Kidney (tissue), 14 donors: ENCODE results near the gene ADIG. TPM values are rescaled to one million over a fixed set of nuclear protein-coding genes. Genes with fewer than 3 reads are reported as not detected.

ENCODE experiments used
- DNase-seq, 5 donors: peaks; one replicate each; pipeline ENCODE4 v3.0.0-alpha.2; 2013 to 2020
- FAIRE-seq: peaks from 2 replicates; lab custom pipeline; 2012; peaks lifted over from hg19 to GRCh38; lab: Jason Lieb, UNC
- H3K27ac ChIP-seq, 2 donors: one replicate each; pipeline ENCODE4 v1.7.0; 2013; ENCODE audit warnings: low read depth in 2 of 2, low read length in 2 of 2, inconsistent platforms in 1 of 2
- H3K27me3 ChIP-seq: one replicate; pipeline ENCODE4 v1.7.1; 2013; ENCODE audit warnings: low read length, inconsistent platforms; ENCODE audit not compliant: control insufficient read depth, insufficient read depth
- H3K36me3 ChIP-seq, 3 donors: one replicate each; pipeline versions ENCODE4 v1.7.0 to v1.7.1; 2013; ENCODE audit warnings: low read length in 3 of 3, control low read depth in 1 of 3, inconsistent platforms in 1 of 3; ENCODE audit not compliant: insufficient read depth in 3 of 3, control insufficient read depth in 2 of 3
- H3K4me1 ChIP-seq, 3 donors: one replicate each; pipeline versions ENCODE4 v1.7.0 to v1.7.1; 2013; ENCODE audit warnings: low read length in 3 of 3, inconsistent platforms in 1 of 3, low read depth in 1 of 3; ENCODE audit not compliant: control insufficient read depth in 2 of 3, insufficient read depth in 2 of 3
- H3K4me3 ChIP-seq, 3 donors: one replicate each; pipeline versions ENCODE4 v1.7.0 to v1.8.1; 2013; ENCODE audit warnings: low read length in 3 of 3, control low read depth in 1 of 3, inconsistent platforms in 1 of 3
- H3K9ac ChIP-seq, 3 donors: one replicate each; pipeline versions ENCODE4 v1.7.0 to v1.7.1; 2013; ENCODE audit warnings: low read length in 3 of 3, control low read depth in 1 of 3, inconsistent platforms in 1 of 3
- H3K9me3 ChIP-seq, 3 donors: one replicate each; pipeline versions ENCODE4 v1.7.0 to v1.7.1; 2013; ENCODE audit warnings: low read length in 3 of 3, control low read depth in 1 of 3, inconsistent platforms in 1 of 3; ENCODE audit not compliant: control insufficient read depth in 2 of 3, insufficient read depth in 1 of 3
- intact Hi-C: fragments of 100-400 bp; cut with DNase I; formaldehyde crosslinking; loops from one replicate; pipeline ENCODE4 v1.11.1; 2022
- polyA plus RNA-seq: library from polyadenylated mRNA; stranded (reverse); fragments of 350-450 nt; fragmentation: Illumina TruSeq; extraction: RNeasy Lipid Tissue Mini Kit (QIAGEN cat#74804); gene quantifications from one replicate; pipeline ENCODE4 v1.2.3, GENCODE V29; 2014; ENCODE audit warnings: low read depth, low replicate concordance; ENCODE audit not compliant: insufficient read depth
- total RNA-seq: library from RNA; stranded (reverse); fragmentation: NEBNext Ultra II Directional; extraction: Animal tissue kit (Norgen Biotek cat#: 25700); gene quantifications from one replicate; pipeline ENCODE4 v1.2.1, GENCODE V29; 2021
- TF ChIP-seq, protein P1 (sequence below): IDR thresholded peaks from 3 replicates; pipeline ENCODE4 v1.5.1; 2012; ENCODE audit warnings: mild to moderate bottlenecking, moderate library complexity, borderline replicate concordance; ENCODE audit not compliant: insufficient read depth; ENCODE audit errors: extremely low read depth
- donor health status: control.
- donor health status: control.
- donor health status: control.
- donor health status: control.
- donor health status: control.
- donor health status: DM: yes; HTN: yes; CAD: no.
- donor health status: Normal renal cell carcinoma (clear cell type).

Gene ADIG
- total and polyA plus RNA-seq, 2 donors from 2014 or later, result 0.58 TPM; not detected in 1

DNA sequence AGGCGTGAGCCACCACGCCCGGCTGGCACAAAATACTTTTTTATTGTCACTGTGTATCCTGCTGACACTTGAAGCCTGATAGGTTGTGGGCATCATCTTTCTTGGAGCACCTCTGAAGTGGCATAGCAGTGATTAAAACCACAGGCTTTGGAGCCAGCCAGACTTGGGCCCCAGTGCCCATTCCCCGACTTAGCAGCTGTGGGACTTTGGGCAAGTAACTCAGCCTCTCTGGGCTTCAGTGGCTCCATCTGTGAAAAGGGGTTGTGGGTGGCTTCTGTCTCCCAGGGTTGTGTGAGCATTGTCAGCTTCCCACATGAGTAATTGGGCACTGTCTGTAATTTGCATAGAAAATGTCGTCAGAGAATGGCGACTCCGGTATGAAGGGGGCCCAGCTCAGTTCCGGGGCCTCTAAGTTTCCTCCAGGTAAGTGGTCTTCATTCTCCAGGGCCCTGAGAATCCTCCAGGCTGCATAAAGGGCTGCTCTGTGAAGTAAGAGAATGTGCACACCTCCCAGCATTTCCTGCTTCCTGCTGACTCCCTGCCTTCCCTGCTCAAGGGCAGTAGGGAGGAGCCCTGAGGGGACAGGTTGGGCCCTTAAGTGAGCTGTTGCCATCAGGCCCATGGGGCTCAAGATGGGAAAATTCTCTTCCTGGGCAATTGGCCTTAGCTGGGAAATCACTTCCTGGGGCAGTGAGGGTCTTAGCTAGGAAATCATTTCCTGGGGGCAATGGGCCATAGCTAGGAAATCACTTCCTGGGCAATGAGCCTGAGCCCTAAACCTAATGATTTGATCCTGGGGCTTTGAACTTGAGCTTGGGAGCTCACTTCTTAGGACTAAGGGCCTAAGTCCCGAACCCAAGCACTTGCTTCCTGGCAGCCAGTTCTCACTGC lies 47.8 kb downstream of the ADIG start:
- Histone ChIP-seq H3K27me3 (no peaks in the 10 kb centered on the region), H3K27ac (no peak overlapping the region), H3K9ac (no peak overlapping the region), H3K36me3 (no peaks in the 10 kb centered on the region), H3K9me3 (no peaks in the 10 kb centered on the region), H3K4me1 (no peaks in the 10 kb centered on the region), H3K4me3 (no peak overlapping the region)
- no peak for DNase-seq
- FAIRE-seq, result no peak
- TF ChIP-seq, protein P1, sequence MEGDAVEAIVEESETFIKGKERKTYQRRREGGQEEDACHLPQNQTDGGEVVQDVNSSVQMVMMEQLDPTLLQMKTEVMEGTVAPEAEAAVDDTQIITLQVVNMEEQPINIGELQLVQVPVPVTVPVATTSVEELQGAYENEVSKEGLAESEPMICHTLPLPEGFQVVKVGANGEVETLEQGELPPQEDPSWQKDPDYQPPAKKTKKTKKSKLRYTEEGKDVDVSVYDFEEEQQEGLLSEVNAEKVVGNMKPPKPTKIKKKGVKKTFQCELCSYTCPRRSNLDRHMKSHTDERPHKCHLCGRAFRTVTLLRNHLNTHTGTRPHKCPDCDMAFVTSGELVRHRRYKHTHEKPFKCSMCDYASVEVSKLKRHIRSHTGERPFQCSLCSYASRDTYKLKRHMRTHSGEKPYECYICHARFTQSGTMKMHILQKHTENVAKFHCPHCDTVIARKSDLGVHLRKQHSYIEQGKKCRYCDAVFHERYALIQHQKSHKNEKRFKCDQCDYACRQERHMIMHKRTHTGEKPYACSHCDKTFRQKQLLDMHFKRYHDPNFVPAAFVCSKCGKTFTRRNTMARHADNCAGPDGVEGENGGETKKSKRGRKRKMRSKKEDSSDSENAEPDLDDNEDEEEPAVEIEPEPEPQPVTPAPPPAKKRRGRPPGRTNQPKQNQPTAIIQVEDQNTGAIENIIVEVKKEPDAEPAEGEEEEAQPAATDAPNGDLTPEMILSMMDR, result no peak
- intact Hi-C loops, result no loop called here

DNA sequence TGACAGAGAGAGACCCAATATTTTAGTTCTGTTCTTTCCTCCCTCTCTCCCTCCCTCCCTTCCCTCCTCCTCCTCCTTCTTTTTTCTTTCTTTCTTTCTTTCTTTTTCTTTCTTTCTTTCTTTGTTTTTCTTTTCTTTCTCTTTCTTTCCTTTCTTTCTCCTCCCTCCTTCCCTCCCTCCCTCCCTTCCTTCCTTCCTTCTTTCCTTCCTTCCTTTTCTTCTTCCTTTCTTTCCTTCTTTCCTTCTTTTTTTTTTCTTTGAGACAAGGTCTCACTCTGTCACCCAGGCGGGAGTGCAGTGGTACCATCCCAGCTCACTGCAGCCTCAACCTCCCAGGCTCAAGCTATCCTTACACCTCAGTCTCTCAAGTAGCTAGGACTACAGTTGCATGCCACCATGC lies 49.0 kb downstream of the ADIG start:
- no peak for DNase-seq
- H3K4me3 ChIP-seq, result no peak overlapping the region
- no peaks in the 10 kb centered on the region for H3K4me1 ChIP-seq
- TF ChIP-seq, protein P1, result no peak
- intact Hi-C loops, result no loop called here
- no peak overlapping the region for H3K27ac ChIP-seq
- H3K9me3 ChIP-seq, result no peaks in the 10 kb centered on the region
- no peaks in the 10 kb centered on the region for H3K36me3 ChIP-seq
- no peak overlapping the region for H3K9ac ChIP-seq
- FAIRE-seq, result no peak
- H3K27me3 ChIP-seq, result no peaks in the 10 kb centered on the region

DNA sequence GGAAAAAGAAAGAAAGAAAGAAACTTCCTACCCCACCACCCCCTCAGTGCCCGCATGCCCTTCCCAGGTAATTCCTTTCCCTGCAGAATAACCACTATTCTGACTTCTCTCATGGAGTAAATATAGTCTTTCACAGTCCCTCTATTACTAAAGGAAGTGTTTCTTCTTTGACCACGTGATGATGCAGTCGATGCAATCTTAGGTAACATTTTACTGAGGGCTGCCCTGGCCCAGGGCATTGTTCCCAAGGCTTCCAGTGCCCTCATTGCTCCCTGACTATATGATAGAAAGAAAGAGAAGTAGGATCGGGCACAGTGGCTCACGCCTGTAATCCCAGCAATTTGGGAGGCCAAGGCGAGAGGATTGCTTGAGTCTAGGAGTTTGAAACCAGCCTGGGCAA lies 49.7 kb downstream of the ADIG start:
- Histone ChIP-seq H3K27ac (no peak overlapping the region), H3K9ac (no peak overlapping the region), H3K9me3 (no peaks in the 10 kb centered on the region), H3K27me3 (no peaks in the 10 kb centered on the region), H3K4me3 (no peak overlapping the region), H3K4me1 (no peaks in the 10 kb centered on the region), H3K36me3 (no peaks in the 10 kb centered on the region)
- FAIRE-seq (no peak), DNase-seq (no peak)
- intact Hi-C loops, result no loop called here
- TF ChIP-seq, protein P1, result no peak
